DND-41 (cell line): ENCODE results near the gene CCDC81.

ENCODE experiments used
- ATAC-seq: fragments of 200-7000 bp; cut with Tn5 transposase; 3 replicates; pipeline ENCODE4 v1.9.1; 2021; ENCODE audit warnings: low read depth; ENCODE audit not compliant: insufficient read depth
- DNase-seq: peaks from one replicate; pipeline ENCODE4 v3.0.0-alpha.2; 2020
- H2AFZ ChIP-seq: 2 replicates; pipeline ENCODE4 v1.6.0; 2012; ENCODE audit warnings: low read depth, low read length
- H3K27ac ChIP-seq: 2 replicates; pipeline ENCODE4 v1.5.1; 2012; ENCODE audit warnings: low read length, inconsistent platforms
- H3K27me3 ChIP-seq: fragments of 200-600 bp; sonication (generic); 2 replicates; pipeline ENCODE4 v1.6.0; 2012; ENCODE audit warnings: low read length, mild to moderate bottlenecking, inconsistent platforms; ENCODE audit not compliant: insufficient read depth, poor library complexity
- H3K36me3 ChIP-seq: 2 replicates; pipeline ENCODE4 v1.5.1; 2012; ENCODE audit warnings: low read length, inconsistent platforms; ENCODE audit not compliant: insufficient read depth
- H3K4me1 ChIP-seq: 2 replicates; pipeline ENCODE4 v1.5.1; 2012; ENCODE audit warnings: mild to moderate bottlenecking, low read length; ENCODE audit not compliant: insufficient read depth
- H3K4me2 ChIP-seq: 2 replicates; pipeline ENCODE4 v1.6.0; 2012; ENCODE audit warnings: mild to moderate bottlenecking, moderate library complexity, low read length, inconsistent platforms; ENCODE audit not compliant: insufficient read depth
- H3K4me3 ChIP-seq, 2 experiments: fragments of 200-600 bp in 1 of 2; shearing (Covaris generic) in 1 of 2; 2 replicates each; pipeline ENCODE4 v1.5.1; 2012 to 2016; ENCODE audit warnings: inconsistent platforms in 2 of 2, low read length in 2 of 2, mild to moderate bottlenecking in 2 of 2, low read depth in 1 of 2, moderate library complexity in 1 of 2
- H3K79me2 ChIP-seq: 2 replicates; pipeline ENCODE4 v1.6.0; 2012; ENCODE audit warnings: low read length, inconsistent platforms; ENCODE audit not compliant: insufficient read depth
- H3K9ac ChIP-seq: 2 replicates; pipeline ENCODE4 v1.6.0; 2012; ENCODE audit warnings: low read depth, mild to moderate bottlenecking, inconsistent platforms, low read length, moderate library complexity
- H3K9me3 ChIP-seq: 2 replicates; pipeline ENCODE4 v1.5.1; 2012; ENCODE audit warnings: low read length, moderate library complexity, mild to moderate bottlenecking, inconsistent platforms; ENCODE audit not compliant: insufficient read depth, severe bottlenecking
- H4K20me1 ChIP-seq: 2 replicates; pipeline ENCODE4 v1.6.0; 2012; ENCODE audit warnings: low read length; ENCODE audit not compliant: insufficient read depth
- EZH2 ChIP-seq: IDR thresholded peaks from 3 replicates; pipeline ENCODE4 v1.6.1; 2012; ENCODE audit warnings: borderline replicate concordance, low read depth, mild to moderate bottlenecking, moderate library complexity, low read length, inconsistent platforms; ENCODE audit not compliant: severe bottlenecking
- TF ChIP-seq, protein P1 (sequence below): IDR thresholded peaks from 2 replicates; pipeline ENCODE4 v1.5.1; 2012; ENCODE audit warnings: borderline replicate concordance, low read length, moderate library complexity, mild to moderate bottlenecking; ENCODE audit not compliant: poor library complexity, severe bottlenecking; ENCODE audit errors: extremely low read depth

Gene CCDC81

DNA sequence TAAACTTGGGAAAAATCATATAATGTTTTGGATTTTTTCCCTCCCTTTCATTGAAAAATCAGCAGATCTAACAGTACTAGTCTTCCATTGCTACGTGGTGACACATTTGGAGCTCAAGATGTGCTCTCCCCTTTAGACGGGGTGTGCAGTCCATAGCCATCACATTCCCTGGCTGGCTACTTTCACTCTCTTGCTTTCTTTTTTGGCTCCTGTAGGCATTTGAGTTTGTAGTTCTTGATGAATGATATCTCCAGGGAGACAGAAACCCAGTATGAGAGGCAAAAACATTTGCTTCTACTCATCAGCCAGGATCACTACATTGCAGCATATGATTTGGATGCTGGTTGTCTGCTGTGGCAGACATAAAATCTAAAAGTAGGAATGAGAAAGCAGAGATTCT, 12.1 kb downstream of the CCDC81 start:
- no peaks in the 10 kb centered on the region for H3K4me1 ChIP-seq
- H4K20me1 ChIP-seq, result no peaks in the 10 kb centered on the region
- ATAC-seq (no peak), DNase-seq (no peak)
- no peaks in the 10 kb centered on the region for H3K36me3 ChIP-seq
- H2AFZ ChIP-seq, result no peak overlapping the region
- no peak overlapping the region for H3K4me2 ChIP-seq
- no peaks in the 10 kb centered on the region for H3K9me3 ChIP-seq
- H3K79me2 ChIP-seq, result no peaks in the 10 kb centered on the region
- TF ChIP-seq, protein P1, sequence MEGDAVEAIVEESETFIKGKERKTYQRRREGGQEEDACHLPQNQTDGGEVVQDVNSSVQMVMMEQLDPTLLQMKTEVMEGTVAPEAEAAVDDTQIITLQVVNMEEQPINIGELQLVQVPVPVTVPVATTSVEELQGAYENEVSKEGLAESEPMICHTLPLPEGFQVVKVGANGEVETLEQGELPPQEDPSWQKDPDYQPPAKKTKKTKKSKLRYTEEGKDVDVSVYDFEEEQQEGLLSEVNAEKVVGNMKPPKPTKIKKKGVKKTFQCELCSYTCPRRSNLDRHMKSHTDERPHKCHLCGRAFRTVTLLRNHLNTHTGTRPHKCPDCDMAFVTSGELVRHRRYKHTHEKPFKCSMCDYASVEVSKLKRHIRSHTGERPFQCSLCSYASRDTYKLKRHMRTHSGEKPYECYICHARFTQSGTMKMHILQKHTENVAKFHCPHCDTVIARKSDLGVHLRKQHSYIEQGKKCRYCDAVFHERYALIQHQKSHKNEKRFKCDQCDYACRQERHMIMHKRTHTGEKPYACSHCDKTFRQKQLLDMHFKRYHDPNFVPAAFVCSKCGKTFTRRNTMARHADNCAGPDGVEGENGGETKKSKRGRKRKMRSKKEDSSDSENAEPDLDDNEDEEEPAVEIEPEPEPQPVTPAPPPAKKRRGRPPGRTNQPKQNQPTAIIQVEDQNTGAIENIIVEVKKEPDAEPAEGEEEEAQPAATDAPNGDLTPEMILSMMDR, result no peak
- no peak for TF ChIP-seq EZH2
- no peaks in the 10 kb centered on the region for H3K27me3 ChIP-seq
- H3K9ac ChIP-seq, result no peak overlapping the region
- no peak overlapping the region for H3K27ac ChIP-seq
- no peak overlapping the region for H3K4me3 ChIP-seq

DNA sequence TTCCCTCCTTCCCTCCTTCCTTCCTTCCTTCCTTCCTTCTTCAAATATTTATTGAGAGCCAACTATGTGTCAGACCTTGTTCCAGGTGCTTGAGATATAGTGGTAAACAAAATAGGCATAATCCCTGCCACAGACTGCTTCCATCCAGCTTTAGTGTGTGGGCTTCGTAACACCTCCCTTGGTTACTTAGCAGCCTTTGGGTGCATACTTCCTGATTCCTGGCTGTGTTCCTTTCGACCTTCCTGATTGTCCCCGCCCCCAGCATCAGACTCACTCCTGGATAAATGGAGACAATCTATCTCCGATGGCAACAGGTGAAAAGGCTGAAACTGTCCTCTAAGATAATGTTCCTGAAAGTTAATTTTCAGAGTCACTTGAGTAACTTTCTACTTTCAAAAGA, 13.5 kb downstream of the CCDC81 start:
- DNase-seq (no peak), ATAC-seq (no peak)
- no peaks in the 10 kb centered on the region for H3K27me3 ChIP-seq
- H3K79me2 ChIP-seq, result no peaks in the 10 kb centered on the region
- no peaks in the 10 kb centered on the region for H4K20me1 ChIP-seq
- no peak overlapping the region for H3K4me3 ChIP-seq
- H2AFZ ChIP-seq, result no peak overlapping the region
- H3K9ac ChIP-seq, result no peak overlapping the region
- H3K9me3 ChIP-seq, result no peaks in the 10 kb centered on the region
- no peaks in the 10 kb centered on the region for H3K36me3 ChIP-seq
- no peaks in the 10 kb centered on the region for H3K4me1 ChIP-seq
- H3K27ac ChIP-seq, result no peak overlapping the region
- no peak overlapping the region for H3K4me2 ChIP-seq
- TF ChIP-seq, protein P1, result no peak
- TF ChIP-seq EZH2, result no peak

DNA sequence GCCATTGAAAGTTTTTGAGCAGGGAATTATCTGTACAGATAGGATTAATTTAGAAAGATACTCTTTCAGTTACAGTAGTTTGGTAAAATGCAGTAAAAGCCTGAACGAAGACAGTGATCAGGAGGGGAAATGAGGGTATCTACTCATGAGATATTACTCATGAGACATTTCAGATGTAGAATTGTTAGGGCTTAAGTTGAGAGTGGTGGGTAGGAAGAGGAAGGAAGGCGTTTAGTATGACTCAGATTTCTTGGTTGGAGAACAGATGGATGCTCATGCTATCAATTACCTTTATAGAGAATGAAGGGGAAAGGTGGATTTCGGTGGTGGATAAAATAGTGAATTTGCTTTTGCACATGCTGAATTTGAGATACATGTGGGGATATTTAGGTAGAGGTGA, 15.8 kb downstream of the CCDC81 start:
- TF ChIP-seq, protein P1, result no peak
- Histone ChIP-seq H3K4me1 (no peaks in the 10 kb centered on the region), H3K4me2 (no peak overlapping the region), H4K20me1 (no peaks in the 10 kb centered on the region), H3K9me3 (no peaks in the 10 kb centered on the region), H3K27ac (no peak overlapping the region), H3K36me3 (no peaks in the 10 kb centered on the region), H3K27me3 (no peaks in the 10 kb centered on the region), H2AFZ (no peak overlapping the region), H3K9ac (no peak overlapping the region), H3K4me3 (no peak overlapping the region), H3K79me2 (no peaks in the 10 kb centered on the region)
- DNase-seq (no peak), ATAC-seq (no peak)

DNA sequence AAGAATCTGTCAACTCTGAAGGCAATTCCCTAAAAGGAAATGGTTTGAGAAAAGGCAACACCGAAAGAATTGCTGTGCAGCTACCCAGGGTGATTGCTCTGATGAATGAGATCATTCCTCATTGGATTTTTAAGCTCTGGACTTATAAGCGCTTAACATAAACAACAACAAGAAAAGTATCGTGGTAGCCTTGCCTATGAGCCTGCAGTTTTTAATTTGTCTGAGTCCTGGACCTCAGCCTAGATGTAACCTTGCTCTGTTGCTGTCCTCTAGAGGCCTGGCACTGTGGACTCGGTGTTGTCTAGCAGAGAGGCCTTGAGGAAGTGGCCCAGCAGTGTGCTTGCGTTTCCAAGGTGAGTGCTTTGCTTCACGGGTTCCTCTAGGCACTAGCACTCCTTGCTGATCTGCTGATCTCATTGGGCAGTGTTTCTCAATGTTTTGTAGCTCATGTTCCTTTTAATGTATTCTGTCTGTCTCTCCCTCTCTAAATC, 20.4 kb downstream of the CCDC81 start:
- H4K20me1 ChIP-seq, result no peaks in the 10 kb centered on the region
- no peak overlapping the region for H3K4me3 ChIP-seq
- no peak overlapping the region for H3K9ac ChIP-seq
- H3K9me3 ChIP-seq, result no peaks in the 10 kb centered on the region
- DNase-seq (no peak), ATAC-seq (no peak)
- H2AFZ ChIP-seq, result no peak overlapping the region
- no peak overlapping the region for H3K27ac ChIP-seq
- H3K79me2 ChIP-seq, result no peaks in the 10 kb centered on the region
- no peaks in the 10 kb centered on the region for H3K36me3 ChIP-seq
- H3K4me1 ChIP-seq, result no peaks in the 10 kb centered on the region
- TF ChIP-seq EZH2, result no peak
- TF ChIP-seq, protein P1, result no peak
- no peaks in the 10 kb centered on the region for H3K27me3 ChIP-seq
- H3K4me2 ChIP-seq, result no peak overlapping the region
